ENCODE data around the gene TMEM179.

DNA sequence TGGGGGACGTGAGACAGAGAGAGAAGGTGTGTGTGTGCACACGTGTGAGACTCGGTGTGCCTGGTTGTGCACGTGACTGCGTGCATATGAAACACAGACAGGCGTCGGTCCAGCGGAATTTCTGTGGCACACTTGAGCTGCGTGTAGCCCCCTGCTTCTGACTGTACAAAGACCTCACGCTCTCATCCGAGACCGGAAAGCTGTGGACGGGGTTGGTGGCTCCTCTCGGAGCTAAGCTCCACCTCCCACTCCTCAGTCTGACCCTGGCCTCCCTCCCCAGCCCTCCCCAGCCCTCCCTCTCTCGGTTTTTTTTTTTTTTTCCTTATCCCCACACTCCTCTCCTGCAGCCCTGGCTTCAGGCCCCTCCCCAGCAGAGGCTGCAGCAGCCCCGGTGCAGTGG, 33.3 kb downstream of the TMEM179 start:
- TF ChIP-seq CTCF (IDR thresholded peaks at IDR 0.05), result no peak
- no peak for TF ChIP-seq EZH2 (IDR thresholded peaks at IDR 0.05; ENCODE audit: borderline replicate concordance, insufficient read depth, low read depth, low read length, poor library complexity, severe bottlenecking)

Data from B cell (primary cell).